ENCODE results near the gene TP53TG5. TPM values are rescaled to one million over a fixed set of nuclear protein-coding genes. Genes with fewer than 3 reads are reported as not detected.

The TP53TG5 gene
- total RNA-seq, 2 experiments from 2014 or later: 0.24 to 0.55 TPM

DNA sequence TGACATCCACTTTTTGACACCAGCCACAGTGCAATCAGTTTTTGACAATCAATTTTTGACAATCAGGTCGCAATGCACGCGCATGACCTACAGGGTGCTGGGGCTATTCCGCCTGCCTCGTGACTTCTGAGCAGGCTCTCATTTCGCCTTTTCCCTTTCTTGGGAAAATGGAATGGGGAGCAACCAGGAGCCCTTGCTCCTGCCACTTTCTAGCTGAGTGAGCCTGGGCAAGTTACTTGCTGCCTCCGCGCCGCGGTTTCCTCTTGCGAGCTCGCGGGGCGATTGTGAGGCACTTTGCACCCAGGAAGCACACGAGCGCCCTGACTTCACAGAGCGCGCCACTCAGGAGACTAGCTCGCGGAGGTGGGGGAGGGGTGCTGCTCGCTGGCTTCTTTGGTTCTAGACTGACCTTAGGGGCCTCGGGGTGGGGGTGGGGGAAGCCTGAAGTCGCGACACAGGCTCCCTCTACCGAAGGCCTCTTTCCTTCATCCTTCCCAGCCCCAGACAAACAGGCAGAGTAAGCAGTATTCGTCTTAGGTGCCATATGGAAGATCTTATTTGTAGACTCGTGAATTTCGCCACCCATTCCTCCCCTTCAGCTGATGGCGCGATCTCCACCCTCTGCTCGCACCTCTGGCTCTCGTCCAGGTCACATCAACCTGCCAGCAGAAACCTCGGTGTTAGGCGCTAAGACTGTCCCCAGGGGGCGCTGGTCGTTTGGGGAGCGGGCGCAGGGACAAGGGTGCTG, 4.6 kb downstream of the TP53TG5 start:
- peak; percentile 94 for DNase-seq
- CTCF ChIA-PET: interaction anchor here (0.6 to 21.4 kb wide), 41 partner anchors 12 to 610 kb away, joined by 3 to 503 read pairs (median 7); partner anchors contain the start of genes PIGT, SYS1 and WFDC10A
- peak overlapping the region; percentile 79 for H3K4me3 Mint-ChIP-seq
- intact Hi-C loops (cut with micrococcal nuclease): loop anchor here (1.0 kb wide), 2 partner anchors 10 to 64 kb away; partner anchors contain the start of gene SYS1
- H3K4me1 Mint-ChIP-seq (ENCODE audit: low read depth): peaks cover 25% of the 10 kb centered on the region
- no peaks in the 10 kb centered on the region for H3K9me3 Mint-ChIP-seq
- H3K27me3 Mint-ChIP-seq: no peaks in the 10 kb centered on the region
- H3K36me3 Mint-ChIP-seq: no peaks in the 10 kb centered on the region
- H3K27ac Mint-ChIP-seq: peak overlapping the region; percentile 87
- POLR2A ChIA-PET: interaction anchor here (0.5 to 2.5 kb wide), 10 partner anchors 10 to 392 kb away, joined by 3 to 19 read pairs (median 6); partner anchors contain the start of genes PIGT and SYS1

DNA sequence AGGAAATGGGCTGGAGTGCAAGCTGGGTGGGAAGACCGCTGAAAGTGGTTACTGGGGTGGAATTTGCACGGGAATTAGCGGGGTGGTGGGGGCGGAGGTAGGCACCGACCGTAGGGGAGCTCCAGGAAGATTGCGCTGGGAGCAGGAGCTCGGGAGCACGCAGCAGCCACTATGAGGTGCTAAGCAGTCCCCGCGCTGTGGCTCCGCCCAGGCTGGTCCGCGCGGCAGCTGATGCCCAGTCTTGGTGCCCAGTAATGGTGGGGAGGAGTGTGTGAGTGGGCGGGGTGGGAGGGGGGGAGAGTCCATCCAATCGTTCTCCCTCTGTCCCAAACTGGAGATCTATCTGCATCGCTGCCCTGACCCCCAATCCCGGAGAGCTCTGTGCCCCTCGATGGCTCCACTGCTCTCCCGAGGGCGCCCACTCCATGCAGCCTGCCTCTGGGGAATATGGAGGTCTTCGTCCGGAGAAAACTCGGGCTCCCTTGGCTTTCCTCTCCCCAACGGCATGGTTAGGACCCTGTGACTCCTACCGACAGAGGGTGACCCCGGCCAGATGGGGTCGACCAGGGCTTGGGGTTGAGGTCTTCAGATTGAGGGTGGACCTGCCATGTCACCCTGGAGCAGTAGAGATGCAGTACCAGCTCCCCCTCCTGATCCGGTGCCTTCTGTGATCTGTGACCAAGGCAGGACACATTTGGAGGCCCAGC, 5.3 kb downstream of the TP53TG5 start:
- intact Hi-C loops (cut with micrococcal nuclease): loop anchor here (1.0 kb wide), 1 partner anchor 9 kb away; the partner anchor contains the start of gene SYS1
- CTCF ChIA-PET: interaction anchor here (0.8 to 21.4 kb wide), 25 partner anchors 12 to 398 kb away, joined by 3 to 503 read pairs (median 14); partner anchors contain the start of genes PIGT and SYS1
- H3K27ac Mint-ChIP-seq: peak overlapping the region; percentile 87
- H3K36me3 Mint-ChIP-seq: peaks cover 4% of the 10 kb centered on the region
- H3K4me1 Mint-ChIP-seq (ENCODE audit: low read depth): peaks cover 28% of the 10 kb centered on the region
- POLR2A ChIA-PET: interaction anchor here (1.1 to 2.5 kb wide), 6 partner anchors 10 to 65 kb away, joined by 4 to 19 read pairs (median 9); partner anchors contain the start of genes PIGT and SYS1
- H3K27me3 Mint-ChIP-seq: no peaks in the 10 kb centered on the region
- no peak for DNase-seq
- no peaks in the 10 kb centered on the region for H3K9me3 Mint-ChIP-seq
- H3K4me3 Mint-ChIP-seq: peak overlapping the region; percentile 79

DNA sequence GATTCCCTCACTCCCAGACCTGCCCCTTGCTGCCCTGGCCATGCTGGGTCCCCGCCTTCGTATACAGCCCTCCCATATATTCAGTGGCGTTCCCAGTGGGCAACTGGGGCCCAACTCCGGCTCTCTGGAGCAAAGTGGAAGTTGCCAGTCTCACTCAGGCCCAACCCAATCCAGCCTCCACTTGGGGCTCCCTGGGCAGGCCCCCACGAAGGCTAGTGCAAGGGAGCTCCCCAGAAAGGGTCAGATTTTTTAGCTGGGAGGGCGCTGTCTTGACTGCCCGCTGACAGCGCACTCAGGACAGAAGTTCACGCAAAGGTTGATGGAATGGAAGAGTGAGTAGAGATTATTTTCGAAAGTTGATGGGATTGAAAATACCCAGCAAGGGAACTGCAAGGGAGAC, 5.9 kb downstream of the TP53TG5 start:
- no peak for DNase-seq
- CTCF ChIA-PET: interaction anchor here (1.0 to 21.4 kb wide), 11 partner anchors 11 to 399 kb away, joined by 3 to 503 read pairs (median 18); partner anchors contain the start of genes PIGT and SYS1

DNA sequence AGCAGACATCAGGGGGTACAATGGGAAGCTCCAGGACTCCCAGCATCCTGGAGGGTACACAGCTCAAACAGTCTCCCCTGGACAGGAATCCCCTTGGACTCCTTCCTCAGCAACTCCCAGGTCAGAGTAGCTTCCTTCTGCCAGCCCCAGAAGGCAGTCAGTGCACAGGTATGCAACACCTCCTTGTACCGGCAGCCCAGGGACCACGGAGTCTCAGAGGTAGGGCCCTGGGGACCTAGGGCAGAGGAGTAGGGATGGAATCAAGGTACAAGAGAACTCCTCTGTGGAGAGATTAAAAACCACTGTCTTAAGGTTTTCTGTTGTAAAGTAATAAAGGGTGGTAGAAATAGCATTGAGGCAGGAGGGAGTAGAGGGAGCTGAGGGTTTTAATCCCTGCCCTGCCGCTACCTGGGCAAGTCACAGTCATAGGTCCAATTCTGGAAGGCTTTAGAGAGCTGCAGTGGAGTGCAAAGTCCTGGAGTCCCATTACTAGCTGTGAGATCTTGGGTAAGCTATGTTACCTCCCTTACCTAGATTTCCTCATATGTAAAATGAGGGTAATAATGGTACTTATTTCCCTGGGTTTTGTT, 7.5 kb downstream of the TP53TG5 start:
- H3K4me3 Mint-ChIP-seq: no peak overlapping the region
- POLR2A ChIA-PET: interaction anchor here (1.2 kb wide), 1 partner anchor 8 kb away, joined by 3 read pairs; the partner anchor contains the start of gene SYS1
- H3K4me1 Mint-ChIP-seq (ENCODE audit: low read depth): peaks cover 44% of the 10 kb centered on the region

More for the DNA sequence above, 5.9 kb downstream of the TP53TG5 start:
- H3K4me3 Mint-ChIP-seq: no peak overlapping the region
- H3K36me3 Mint-ChIP-seq: peaks cover 5% of the 10 kb centered on the region
- intact Hi-C loops (cut with micrococcal nuclease): no loop called here
- peaks cover 33% of the 10 kb centered on the region for H3K4me1 Mint-ChIP-seq (ENCODE audit: low read depth)
- H3K27ac Mint-ChIP-seq: no peak overlapping the region
- POLR2A ChIA-PET: interaction anchor here (1.2 to 2.1 kb wide), 2 partner anchors 9 kb away, joined by 3 to 19 read pairs; partner anchors contain the start of gene SYS1
- H3K27me3 Mint-ChIP-seq: no peaks in the 10 kb centered on the region
- no peaks in the 10 kb centered on the region for H3K9me3 Mint-ChIP-seq

DNA sequence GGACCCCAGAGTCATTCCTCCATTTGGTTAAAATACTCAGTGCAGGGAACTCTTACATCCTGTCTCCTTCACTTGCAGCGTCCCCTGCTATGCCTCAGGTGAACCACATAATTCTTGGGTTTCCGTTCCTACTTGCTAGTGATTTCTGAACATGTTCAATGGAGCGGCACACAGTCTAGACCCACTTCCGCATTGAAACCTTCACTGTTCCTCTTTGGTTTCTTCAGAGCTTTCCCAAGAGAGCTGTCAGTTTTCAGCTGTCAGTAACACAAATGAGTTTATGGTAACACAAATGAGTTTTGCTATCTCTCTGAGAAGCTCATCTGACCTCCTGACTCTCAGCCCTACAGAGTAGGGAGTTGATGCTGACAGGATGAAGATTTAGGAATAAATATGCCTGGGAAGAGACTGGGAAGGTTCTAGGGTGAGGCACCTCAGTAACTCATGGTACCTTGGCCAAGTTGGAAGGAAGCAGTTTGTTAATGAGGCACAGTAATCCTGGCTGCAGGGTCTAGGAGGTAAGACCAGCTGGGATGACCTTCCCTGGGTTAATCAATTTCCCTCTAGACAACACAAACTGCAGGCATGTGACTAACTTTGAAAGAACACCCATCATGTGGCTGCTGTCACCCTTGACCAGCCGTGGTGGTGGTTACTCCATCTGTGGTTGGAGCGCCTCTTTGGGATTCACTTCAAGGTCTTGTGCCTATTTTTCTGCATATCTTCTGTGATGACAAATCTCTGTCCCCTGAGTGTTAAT, 9.7 kb downstream of the TP53TG5 start:
- DNase-seq: peak; percentile 66
- peaks cover 17% of the 10 kb centered on the region for H3K36me3 Mint-ChIP-seq
- peak overlapping the region; percentile 44 for H3K27ac Mint-ChIP-seq
- H3K9me3 Mint-ChIP-seq: no peaks in the 10 kb centered on the region
- ChIA-PET POLR2A (interaction anchor here (1.2 to 1.3 kb wide), 2 partner anchors 11 to 47 kb away, joined by 3 to 4 read pairs; partner anchors contain the start of gene PIGT), CTCF (interaction anchor here (0.6 to 21.4 kb wide), 10 partner anchors 18 to 646 kb away, joined by 3 to 503 read pairs (median 7); partner anchors contain the start of gene PIGT)
- intact Hi-C loops (cut with micrococcal nuclease): no loop called here
- no peak overlapping the region for H3K4me3 Mint-ChIP-seq
- no peaks in the 10 kb centered on the region for H3K27me3 Mint-ChIP-seq
- H3K4me1 Mint-ChIP-seq (ENCODE audit: low read depth): peaks cover 59% of the 10 kb centered on the region

More for the DNA sequence above, 7.5 kb downstream of the TP53TG5 start:
- no peaks in the 10 kb centered on the region for H3K27me3 Mint-ChIP-seq
- no peak overlapping the region for H3K27ac Mint-ChIP-seq
- no peaks in the 10 kb centered on the region for H3K9me3 Mint-ChIP-seq
- H3K36me3 Mint-ChIP-seq: peaks cover 14% of the 10 kb centered on the region
- DNase-seq: no peak
- CTCF ChIA-PET: interaction anchor here (0.8 to 21.4 kb wide), 7 partner anchors 9 to 400 kb away, joined by 3 to 503 read pairs (median 4); partner anchors contain the start of gene SYS1
- intact Hi-C loops (cut with micrococcal nuclease): no loop called here

DNA sequence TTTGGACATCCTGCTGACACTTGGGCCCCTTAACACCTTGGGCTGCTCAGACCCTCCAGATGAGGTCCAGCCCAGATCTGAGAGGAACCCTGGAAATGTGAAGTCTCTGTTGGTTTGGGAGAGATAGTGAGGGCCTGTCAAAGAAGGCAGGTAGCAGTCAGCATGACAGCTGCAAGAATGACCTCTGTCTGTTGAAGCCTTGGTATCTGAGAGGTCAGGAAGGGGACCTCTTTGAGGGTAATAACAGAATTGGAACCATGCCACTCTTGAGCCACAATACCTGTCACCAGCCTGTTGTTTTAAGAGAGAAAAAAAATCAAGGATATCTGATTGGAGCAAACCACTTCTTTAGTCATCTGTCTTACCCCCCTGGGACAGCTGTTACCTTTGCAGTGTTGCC, 11.0 kb downstream of the TP53TG5 start:
- Mint-ChIP-seq H3K27me3 (no peaks in the 10 kb centered on the region), H3K4me1 (ENCODE audit: low read depth) (peaks cover 52% of the 10 kb centered on the region), H3K36me3 (peaks cover 17% of the 10 kb centered on the region), H3K4me3 (no peak overlapping the region), H3K27ac (no peak overlapping the region), H3K9me3 (no peaks in the 10 kb centered on the region)
- CTCF ChIA-PET: interaction anchor here (0.6 to 21.4 kb wide), 2 partner anchors 69 to 143 kb away, joined by 3 to 503 read pairs; no protein-coding TSS in a partner anchor
- POLR2A ChIA-PET: no interaction called here
- intact Hi-C loops (cut with micrococcal nuclease): no loop called here
- no peak for DNase-seq

DNA sequence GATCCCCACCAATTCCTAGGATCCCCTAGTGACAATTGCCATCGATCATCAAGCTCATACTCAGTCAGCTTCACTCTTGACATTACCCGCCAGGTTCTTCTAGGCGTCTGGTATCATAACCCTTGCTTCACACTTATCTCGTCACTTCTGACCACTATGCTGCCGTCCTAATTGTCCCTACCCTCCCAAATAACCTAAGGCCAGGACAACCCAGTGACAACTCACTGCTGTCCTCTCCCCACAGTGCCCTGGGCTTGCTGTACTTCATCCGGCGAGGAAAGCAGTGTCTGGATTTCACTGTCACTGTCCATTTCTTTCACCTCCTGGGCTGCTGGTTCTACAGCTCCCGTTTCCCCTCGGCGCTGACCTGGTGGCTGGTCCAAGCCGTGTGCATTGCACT, 11.5 kb downstream of the TP53TG5 start:
- DNase-seq: no peak
- peak overlapping the region; percentile 24 for H3K27ac Mint-ChIP-seq
- CTCF ChIA-PET: interaction anchor here (0.6 to 21.4 kb wide), 2 partner anchors 70 to 144 kb away, joined by 3 to 503 read pairs; no protein-coding TSS in a partner anchor
- H3K9me3 Mint-ChIP-seq: no peaks in the 10 kb centered on the region
- POLR2A ChIA-PET: no interaction called here
- H3K36me3 Mint-ChIP-seq: peaks cover 17% of the 10 kb centered on the region
- peaks cover 50% of the 10 kb centered on the region for H3K4me1 Mint-ChIP-seq (ENCODE audit: low read depth)
- intact Hi-C loops (cut with micrococcal nuclease): no loop called here
- no peak overlapping the region for H3K4me3 Mint-ChIP-seq
- no peaks in the 10 kb centered on the region for H3K27me3 Mint-ChIP-seq

DNA sequence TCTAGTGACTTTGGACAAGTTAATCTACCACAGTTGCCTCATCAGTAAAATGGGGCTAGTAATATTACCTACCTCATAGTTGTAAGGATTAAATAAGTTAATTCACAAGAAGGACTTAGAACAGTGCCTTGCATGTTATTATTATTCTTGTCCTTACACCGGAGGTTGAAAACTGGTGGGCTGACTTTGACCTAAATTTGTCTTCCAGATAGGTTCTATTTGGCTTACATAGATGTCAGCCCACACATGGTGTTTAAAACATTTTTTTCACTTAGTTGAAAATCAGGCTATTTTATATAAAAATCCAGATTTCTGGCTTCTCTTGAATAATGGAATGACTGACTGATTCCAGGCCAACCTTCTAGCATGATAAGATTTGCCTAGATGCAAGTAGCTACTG, 11.9 kb downstream of the TP53TG5 start:
- POLR2A ChIA-PET: no interaction called here
- Mint-ChIP-seq H3K27me3 (no peaks in the 10 kb centered on the region), H3K36me3 (peaks cover 17% of the 10 kb centered on the region), H3K27ac (no peak overlapping the region), H3K4me1 (ENCODE audit: low read depth) (peaks cover 50% of the 10 kb centered on the region), H3K4me3 (no peak overlapping the region), H3K9me3 (no peaks in the 10 kb centered on the region)
- CTCF ChIA-PET: interaction anchor here (10.0 to 21.4 kb wide), 2 partner anchors 9 to 70 kb away, joined by 175 to 503 read pairs; partner anchors contain the start of gene TP53TG5
- no peak for DNase-seq
- intact Hi-C loops (cut with micrococcal nuclease): no loop called here

DNA sequence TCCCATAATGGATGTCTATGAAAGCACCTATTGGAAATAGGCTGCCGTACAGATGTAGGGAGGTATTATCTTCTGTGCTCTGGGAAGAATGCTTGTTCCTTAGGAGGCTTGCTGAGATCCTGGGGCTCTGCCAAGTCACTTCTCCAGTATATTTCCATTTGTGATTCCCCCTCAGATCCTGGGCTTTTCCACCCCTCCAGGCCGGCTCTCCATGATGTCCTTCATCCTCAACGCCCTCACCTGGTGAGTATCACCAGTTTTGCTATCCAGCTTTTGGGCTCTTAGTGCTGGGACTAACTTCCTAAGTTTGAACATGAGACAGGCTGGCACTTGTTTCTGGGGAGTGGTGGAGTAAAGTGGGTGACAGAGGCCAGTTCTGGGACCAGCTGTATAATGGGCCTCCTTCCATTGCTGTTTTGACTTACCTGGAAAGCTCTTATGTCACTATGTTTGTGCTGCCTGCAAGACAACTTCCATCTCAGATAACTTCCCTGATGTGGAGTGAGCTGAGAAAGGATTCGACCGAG, 12.6 kb downstream of the TP53TG5 start:
- intact Hi-C loops (cut with micrococcal nuclease): no loop called here
- no peaks in the 10 kb centered on the region for H3K9me3 Mint-ChIP-seq
- peaks cover 50% of the 10 kb centered on the region for H3K4me1 Mint-ChIP-seq (ENCODE audit: low read depth)
- CTCF ChIA-PET: interaction anchor here (0.5 to 21.4 kb wide), 6 partner anchors 9 to 227 kb away, joined by 3 to 503 read pairs (median 44); partner anchors contain the start of genes PIGT and TP53TG5
- H3K4me3 Mint-ChIP-seq: no peak overlapping the region
- H3K27me3 Mint-ChIP-seq: no peaks in the 10 kb centered on the region
- no peak for DNase-seq
- H3K27ac Mint-ChIP-seq: no peak overlapping the region
- peaks cover 17% of the 10 kb centered on the region for H3K36me3 Mint-ChIP-seq
- POLR2A ChIA-PET: no interaction called here

DNA sequence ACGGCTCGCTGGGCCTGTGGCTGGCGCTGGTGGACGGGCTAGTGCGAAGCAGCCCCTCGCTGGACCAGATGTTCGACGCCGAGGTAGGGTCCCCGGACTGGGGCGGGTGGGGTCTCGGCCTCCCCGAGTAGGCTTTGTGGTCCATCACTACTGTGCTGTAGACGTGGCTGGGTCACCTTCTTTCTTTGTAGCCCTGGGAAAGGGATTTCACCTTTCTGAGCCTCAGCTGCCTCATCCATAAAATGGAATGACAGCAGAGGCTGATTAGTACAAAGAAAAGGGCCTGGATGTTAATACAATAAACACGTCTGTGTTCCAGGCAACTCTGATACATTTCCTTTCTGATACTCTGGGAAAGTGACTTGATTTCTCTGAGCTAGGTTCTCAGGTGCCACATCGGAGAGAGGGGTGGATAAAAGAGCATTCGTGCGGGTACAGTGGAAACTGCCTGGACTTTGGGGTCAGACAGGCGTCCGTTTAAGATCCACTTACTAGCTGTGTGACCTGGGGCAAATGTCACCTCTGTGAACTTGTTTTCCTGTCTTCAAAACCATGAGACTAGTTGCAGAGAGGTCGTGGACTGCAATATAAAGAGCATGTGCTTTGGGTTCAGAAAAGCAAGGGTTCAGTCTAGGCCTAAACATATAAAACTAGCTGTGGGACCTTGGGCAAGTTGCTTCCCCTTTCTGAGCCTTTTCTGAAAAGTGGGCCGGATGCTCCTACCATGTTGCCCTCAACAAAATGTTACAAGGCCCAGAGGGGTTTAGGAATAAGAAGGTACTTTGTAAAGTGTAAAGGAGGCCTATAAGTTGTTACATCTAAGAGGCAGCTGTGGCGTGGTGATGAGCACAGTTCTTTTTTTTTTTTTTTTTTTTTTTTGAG, 14.3 kb downstream of the TP53TG5 start:
- H3K27ac Mint-ChIP-seq: peak overlapping the region; percentile 94
- H3K36me3 Mint-ChIP-seq: peaks cover 17% of the 10 kb centered on the region

More for the DNA sequence above, 14.3 kb downstream of the TP53TG5 start:
- ChIA-PET POLR2A (interaction anchor here (0.8 to 3.2 kb wide), 8 partner anchors 8 to 73 kb away, joined by 3 to 19 read pairs (median 10); partner anchors contain the start of genes PIGT and SDC4), CTCF (interaction anchor here (0.7 to 21.4 kb wide), 31 partner anchors 9 to 607 kb away, joined by 3 to 503 read pairs (median 5); partner anchors contain the start of genes DNTTIP1, PIGT, SDC4 and TP53TG5)
- H3K9me3 Mint-ChIP-seq: no peaks in the 10 kb centered on the region
- no peaks in the 10 kb centered on the region for H3K27me3 Mint-ChIP-seq
- H3K4me1 Mint-ChIP-seq (ENCODE audit: low read depth): peaks cover 48% of the 10 kb centered on the region
- peak overlapping the region; percentile 96 for H3K4me3 Mint-ChIP-seq
- intact Hi-C loops (cut with micrococcal nuclease): loop anchor here (1.0 to 5.0 kb wide), 5 partner anchors 9 to 428 kb away; partner anchors contain the start of genes DNTTIP1, PIGT, SDC4 and WFDC3
- DNase-seq: no peak
